Sigmoid colon (tissue), 3 donors: ENCODE measurements around the gene MRGPRX2.

Experiments
- POLR2A ChIP-seq, 2 donors: fragments of 450-650 bp; IDR thresholded peaks; one replicate each; pipeline ENCODE4 v1.6.1; 2016; ENCODE audit warnings: antibody characterized with exemption in 2 of 2, mild to moderate bottlenecking in 2 of 2, moderate library complexity in 2 of 2
- TF ChIP-seq, protein P1 (sequence below), 4 experiments: fragments of 450-650 bp in 3 of 4; fragments of 200-600 bp in 1 of 4; IDR thresholded peaks; one replicate each; pipeline ENCODE4 v1.5.1; 2016 to 2019; ENCODE audit warnings: antibody characterized with exemption in 4 of 4, mild to moderate bottlenecking in 3 of 4, moderate library complexity in 2 of 4

DNA sequence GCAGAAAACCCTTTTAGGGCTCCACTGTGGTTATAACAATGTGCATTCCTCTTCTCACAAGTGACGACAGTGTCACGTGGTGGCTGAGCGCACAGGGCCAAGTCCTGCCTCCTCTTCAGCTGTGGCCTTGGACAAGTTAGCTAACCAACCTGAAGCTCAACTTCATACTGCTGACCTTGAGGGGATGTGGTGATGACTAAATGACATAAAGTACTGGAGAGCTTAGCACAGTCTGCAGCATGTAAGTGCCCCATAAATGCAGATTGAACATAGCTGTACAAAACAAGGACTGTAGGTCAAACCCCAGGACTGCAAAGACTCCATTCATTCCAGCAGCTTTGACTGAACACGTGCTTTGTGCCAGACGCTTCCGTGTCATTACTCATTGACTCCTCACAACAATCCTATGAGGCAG, 20.1 kb upstream of the MRGPRX2 start:
- TF ChIP-seq, protein P1, sequence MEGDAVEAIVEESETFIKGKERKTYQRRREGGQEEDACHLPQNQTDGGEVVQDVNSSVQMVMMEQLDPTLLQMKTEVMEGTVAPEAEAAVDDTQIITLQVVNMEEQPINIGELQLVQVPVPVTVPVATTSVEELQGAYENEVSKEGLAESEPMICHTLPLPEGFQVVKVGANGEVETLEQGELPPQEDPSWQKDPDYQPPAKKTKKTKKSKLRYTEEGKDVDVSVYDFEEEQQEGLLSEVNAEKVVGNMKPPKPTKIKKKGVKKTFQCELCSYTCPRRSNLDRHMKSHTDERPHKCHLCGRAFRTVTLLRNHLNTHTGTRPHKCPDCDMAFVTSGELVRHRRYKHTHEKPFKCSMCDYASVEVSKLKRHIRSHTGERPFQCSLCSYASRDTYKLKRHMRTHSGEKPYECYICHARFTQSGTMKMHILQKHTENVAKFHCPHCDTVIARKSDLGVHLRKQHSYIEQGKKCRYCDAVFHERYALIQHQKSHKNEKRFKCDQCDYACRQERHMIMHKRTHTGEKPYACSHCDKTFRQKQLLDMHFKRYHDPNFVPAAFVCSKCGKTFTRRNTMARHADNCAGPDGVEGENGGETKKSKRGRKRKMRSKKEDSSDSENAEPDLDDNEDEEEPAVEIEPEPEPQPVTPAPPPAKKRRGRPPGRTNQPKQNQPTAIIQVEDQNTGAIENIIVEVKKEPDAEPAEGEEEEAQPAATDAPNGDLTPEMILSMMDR (IDR thresholded peaks at IDR 0.05) = no peak
- TF ChIP-seq POLR2A (IDR thresholded peaks at IDR 0.05) = no peak
